ENCODE results near the gene CACNG4. TPM values are rescaled to one million over a fixed set of nuclear protein-coding genes. Genes with fewer than 3 reads are reported as not detected.

The CACNG4 gene
- polyA plus RNA-seq, 1 experiment: 0.25 TPM

DNA sequence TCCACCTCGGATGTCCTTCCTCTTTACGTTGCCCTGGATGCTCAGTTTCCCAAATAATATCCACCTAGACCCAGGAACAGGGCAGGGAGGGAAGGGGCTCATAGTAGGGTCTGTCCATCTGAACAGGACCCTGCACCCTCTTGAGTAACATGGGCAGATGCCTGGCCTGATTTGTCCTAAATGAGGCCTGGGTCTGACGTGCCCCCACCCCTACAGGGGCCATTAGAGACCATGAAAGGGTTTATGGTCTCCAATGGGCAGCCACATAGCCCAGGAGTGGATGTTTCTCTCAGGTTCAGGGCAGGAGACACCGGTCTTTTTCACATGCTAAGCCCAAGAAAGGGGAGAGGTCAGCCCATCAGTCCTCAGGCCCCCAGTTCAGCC, 86.6 kb downstream of the CACNG4 start:
- ChIA-PET POLR2A (no interaction called here), CTCF (no interaction called here)
- TF ChIP-seq, protein P1, sequence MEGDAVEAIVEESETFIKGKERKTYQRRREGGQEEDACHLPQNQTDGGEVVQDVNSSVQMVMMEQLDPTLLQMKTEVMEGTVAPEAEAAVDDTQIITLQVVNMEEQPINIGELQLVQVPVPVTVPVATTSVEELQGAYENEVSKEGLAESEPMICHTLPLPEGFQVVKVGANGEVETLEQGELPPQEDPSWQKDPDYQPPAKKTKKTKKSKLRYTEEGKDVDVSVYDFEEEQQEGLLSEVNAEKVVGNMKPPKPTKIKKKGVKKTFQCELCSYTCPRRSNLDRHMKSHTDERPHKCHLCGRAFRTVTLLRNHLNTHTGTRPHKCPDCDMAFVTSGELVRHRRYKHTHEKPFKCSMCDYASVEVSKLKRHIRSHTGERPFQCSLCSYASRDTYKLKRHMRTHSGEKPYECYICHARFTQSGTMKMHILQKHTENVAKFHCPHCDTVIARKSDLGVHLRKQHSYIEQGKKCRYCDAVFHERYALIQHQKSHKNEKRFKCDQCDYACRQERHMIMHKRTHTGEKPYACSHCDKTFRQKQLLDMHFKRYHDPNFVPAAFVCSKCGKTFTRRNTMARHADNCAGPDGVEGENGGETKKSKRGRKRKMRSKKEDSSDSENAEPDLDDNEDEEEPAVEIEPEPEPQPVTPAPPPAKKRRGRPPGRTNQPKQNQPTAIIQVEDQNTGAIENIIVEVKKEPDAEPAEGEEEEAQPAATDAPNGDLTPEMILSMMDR (IDR thresholded peaks at IDR 0.05; ENCODE audit: low read depth, low read length): no peak
- Histone ChIP-seq H3K9me3 (ENCODE audit: control insufficient read depth, insufficient read depth, low read length) (peaks cover 13% of the 10 kb centered on the region), H3K27me3 (ENCODE audit: control insufficient read depth, insufficient read depth, low read length) (peaks cover 11% of the 10 kb centered on the region), H3K27ac (ENCODE audit: low read depth, low read length) (no peak overlapping the region), H3K4me3 (ENCODE audit: low read depth, low read length) (no peak overlapping the region)
- no peak for DNase-seq (ENCODE audit: low read depth, low spot score)

DNA sequence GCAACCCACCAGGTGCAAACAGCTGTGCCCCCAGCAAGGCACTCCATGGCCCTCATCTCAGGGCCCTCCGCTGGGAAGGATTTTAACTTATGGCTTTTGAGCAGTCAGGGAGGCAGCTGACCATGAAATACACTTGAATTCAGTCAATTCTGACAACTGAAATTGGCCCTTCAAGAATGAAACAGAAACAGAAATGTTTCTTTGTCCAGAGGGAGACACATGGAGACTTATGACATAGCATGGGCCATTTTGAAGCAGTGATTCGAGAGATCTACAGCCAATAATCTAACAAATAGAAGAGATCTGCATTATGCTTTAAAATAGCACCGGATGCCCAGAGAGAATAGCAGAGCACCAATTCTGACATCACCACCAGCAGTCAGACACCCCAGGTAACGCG, 87.3 kb downstream of the CACNG4 start:
- ChIA-PET CTCF (no interaction called here), POLR2A (no interaction called here)
- peaks cover 11% of the 10 kb centered on the region for H3K27me3 ChIP-seq (ENCODE audit: control insufficient read depth, insufficient read depth, low read length)
- no peak overlapping the region for H3K27ac ChIP-seq (ENCODE audit: low read depth, low read length)
- DNase-seq (ENCODE audit: low read depth, low spot score): no peak
- H3K9me3 ChIP-seq (ENCODE audit: control insufficient read depth, insufficient read depth, low read length): peaks cover 13% of the 10 kb centered on the region
- TF ChIP-seq, protein P1 (IDR thresholded peaks at IDR 0.05; ENCODE audit: low read depth, low read length): no peak
- H3K4me3 ChIP-seq (ENCODE audit: low read depth, low read length): no peak overlapping the region

DNA sequence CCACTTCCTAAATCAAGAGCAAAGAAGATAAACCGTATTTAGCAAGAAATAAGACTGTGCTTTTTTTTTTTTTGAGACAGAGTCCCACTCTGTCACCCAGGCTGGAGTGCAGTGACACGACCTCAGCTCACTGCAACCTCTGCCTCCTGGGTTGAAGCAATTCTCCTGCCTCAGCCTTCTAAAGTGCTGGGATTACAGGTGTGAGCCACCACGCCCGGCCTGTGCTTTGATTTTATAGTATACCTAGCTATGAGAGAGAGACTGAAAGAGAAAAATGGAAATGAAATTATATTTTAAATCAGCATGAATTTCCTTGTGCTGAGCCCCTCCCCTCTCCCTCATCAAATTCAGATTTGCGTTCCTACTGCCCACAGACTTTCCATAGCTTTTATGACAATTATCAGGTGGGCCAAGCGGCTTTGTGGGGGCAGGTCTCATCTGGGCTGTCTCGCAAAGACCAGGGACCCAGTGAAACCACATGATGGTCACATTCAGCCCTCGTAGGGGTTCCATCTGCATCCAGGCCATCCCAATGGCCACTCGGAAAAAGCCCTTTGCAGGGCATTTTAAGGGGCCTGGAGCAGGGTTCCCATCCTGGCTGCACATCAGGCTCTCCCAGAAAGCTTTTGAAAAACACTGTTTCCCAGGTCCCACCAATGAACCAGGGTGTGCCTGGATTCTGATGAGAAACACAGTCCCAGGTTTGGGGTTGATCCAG, 88.4 kb downstream of the CACNG4 start:
- ChIA-PET POLR2A (no interaction called here), CTCF (interaction anchor here (0.6 kb wide), 1 partner anchor 323 kb away, joined by 6 read pairs; no protein-coding TSS in a partner anchor)
- TF ChIP-seq, protein P1 (IDR thresholded peaks at IDR 0.05; ENCODE audit: low read depth, low read length): no peak
- DNase-seq (ENCODE audit: low read depth, low spot score): no peak
- peaks cover 13% of the 10 kb centered on the region for H3K9me3 ChIP-seq (ENCODE audit: control insufficient read depth, insufficient read depth, low read length)
- peaks cover 11% of the 10 kb centered on the region for H3K27me3 ChIP-seq (ENCODE audit: control insufficient read depth, insufficient read depth, low read length)
- no peak overlapping the region for H3K27ac ChIP-seq (ENCODE audit: low read depth, low read length)
- no peak overlapping the region for H3K4me3 ChIP-seq (ENCODE audit: low read depth, low read length)

DNA sequence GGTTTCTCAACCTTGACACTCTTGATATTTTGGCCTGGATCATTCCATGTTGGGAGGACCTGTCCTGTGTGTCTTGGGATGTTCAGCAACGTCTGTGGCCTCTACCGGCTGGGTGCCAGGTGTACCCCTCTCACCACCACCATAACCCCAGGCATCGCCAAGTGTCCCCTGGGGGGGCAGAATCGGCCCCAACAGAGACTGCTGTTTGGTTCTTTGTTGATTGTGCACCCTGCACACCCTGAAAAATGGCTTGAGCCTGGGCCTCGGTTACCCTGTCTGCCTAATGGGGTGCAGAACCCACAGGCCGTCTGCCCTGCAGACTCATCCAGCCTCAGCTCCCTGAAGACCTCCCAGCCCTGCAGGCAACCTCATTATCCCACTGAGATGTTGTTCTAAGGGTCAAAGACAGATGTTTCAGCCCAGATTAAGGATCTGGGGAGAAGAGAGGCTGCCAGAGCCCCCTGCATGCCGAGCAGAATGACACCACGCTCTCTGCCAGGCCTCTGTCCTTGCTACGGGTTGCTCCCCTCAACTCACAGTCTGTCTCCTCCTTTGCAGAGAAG, 89.0 kb downstream of the CACNG4 start:
- Histone ChIP-seq H3K9me3 (ENCODE audit: control insufficient read depth, insufficient read depth, low read length) (peaks cover 10% of the 10 kb centered on the region), H3K27ac (ENCODE audit: low read depth, low read length) (no peak overlapping the region), H3K27me3 (ENCODE audit: control insufficient read depth, insufficient read depth, low read length) (peaks cover 11% of the 10 kb centered on the region), H3K4me3 (ENCODE audit: low read depth, low read length) (no peak overlapping the region)
- ChIA-PET CTCF (no interaction called here), POLR2A (no interaction called here)
- TF ChIP-seq, protein P1 (IDR thresholded peaks at IDR 0.05; ENCODE audit: low read depth, low read length): no peak
- no peak for DNase-seq (ENCODE audit: low read depth, low spot score)

DNA sequence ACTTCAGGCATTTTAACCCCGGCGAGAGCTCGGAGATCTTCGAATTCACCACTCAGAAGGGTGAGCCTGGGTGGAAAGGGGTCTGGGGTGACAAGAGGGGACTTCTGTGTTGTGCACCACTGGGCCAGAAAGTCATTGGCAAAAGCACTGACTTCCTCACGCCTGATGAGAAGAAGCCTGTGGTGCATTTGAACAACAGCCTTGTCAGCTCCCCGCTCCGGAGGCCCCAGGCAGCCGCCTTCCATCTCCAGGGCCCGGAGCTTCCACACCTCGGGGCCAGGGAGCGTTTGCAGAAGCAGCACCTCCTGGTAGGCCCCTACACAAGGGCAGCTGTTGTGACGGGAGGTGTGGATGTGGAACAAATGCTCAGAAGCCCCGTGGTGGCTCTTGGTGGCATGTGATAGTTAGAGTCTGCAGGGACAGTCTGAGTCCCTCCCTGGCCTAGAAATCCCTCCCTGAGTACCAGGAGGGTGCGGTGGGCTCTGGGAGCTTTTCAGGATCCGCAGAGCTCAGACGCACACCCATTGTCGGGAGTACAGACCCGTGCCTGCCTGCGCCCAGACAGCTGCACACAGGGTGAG, 89.6 kb downstream of the CACNG4 start:
- POLR2A ChIA-PET: no interaction called here
- DNase-seq (ENCODE audit: low read depth, low spot score): no peak
- CTCF ChIA-PET: no interaction called here

More for the DNA sequence above, 89.6 kb downstream of the CACNG4 start:
- no peak overlapping the region for H3K27ac ChIP-seq (ENCODE audit: low read depth, low read length)
- peaks cover 10% of the 10 kb centered on the region for H3K9me3 ChIP-seq (ENCODE audit: control insufficient read depth, insufficient read depth, low read length)
- TF ChIP-seq, protein P1 (IDR thresholded peaks at IDR 0.05; ENCODE audit: low read depth, low read length): no peak
- no peak overlapping the region for H3K4me3 ChIP-seq (ENCODE audit: low read depth, low read length)
- H3K27me3 ChIP-seq (ENCODE audit: control insufficient read depth, insufficient read depth, low read length): peaks cover 11% of the 10 kb centered on the region
